Activated B cell treated with CpG ODN at 0.5 μM for 24 hours (primary cell): ENCODE results near the gene FGFR1OP2. TPM values are rescaled to one million over a fixed set of nuclear protein-coding genes. Genes with fewer than 3 reads are reported as not detected.

Source experiments
- ATAC-seq: fragments of 200-7000 bp; cut with Tn5 transposase; one replicate; pipeline ENCODE4 v1.10.0; 2021; ENCODE audit warnings: low read depth, mild to moderate bottlenecking, moderate library complexity
- CTCF ChIA-PET: fragments of 350-600 bp; sonication (Branson Sonifier 250); formaldehyde crosslinking; loops from one replicate; lab custom pipeline; 2021; ENCODE audit warnings: antibody characterized with exemption; lab: Charles Lee
- POLR2A ChIA-PET: fragments of 350-600 bp; sonication (Branson Sonifier 250); formaldehyde crosslinking; loops from one replicate; lab custom pipeline; 2021; ENCODE audit warnings: antibody characterized with exemption; lab: Charles Lee
- DNase-seq: peaks from one replicate; pipeline ENCODE4 v3.0.0; 2022
- H3K27ac Mint-ChIP-seq: one replicate; pipeline ENCODE4 v1.8.0; 2020; ENCODE audit warnings: mixed read lengths
- H3K27me3 Mint-ChIP-seq: one replicate; pipeline ENCODE4 v1.8.0; 2021; ENCODE audit warnings: mixed read lengths
- H3K36me3 Mint-ChIP-seq: one replicate; pipeline ENCODE4 v1.8.0; 2021; ENCODE audit warnings: low read depth, mixed read lengths
- H3K4me1 Mint-ChIP-seq: one replicate; pipeline ENCODE4 v1.8.0; 2021; ENCODE audit warnings: mixed read lengths
- H3K4me3 Mint-ChIP-seq: one replicate; pipeline ENCODE4 v1.8.0; 2020; ENCODE audit warnings: mild to moderate bottlenecking, mixed read lengths
- H3K9me3 Mint-ChIP-seq: one replicate; pipeline ENCODE4 v1.8.0; 2020; ENCODE audit warnings: mixed read lengths
- intact Hi-C: fragments of 100-400 bp; cut with micrococcal nuclease; formaldehyde crosslinking; loops from one replicate; pipeline ENCODE4 v1.15.1; 2024
- total RNA-seq: library from RNA; stranded (reverse); gene quantifications from 2 replicates; pipeline ENCODE4 v1.2.3, GENCODE V29; 2022
- TF ChIP-seq, protein P1 (sequence below): fragments of 200-600 bp; IDR thresholded peaks from one replicate; pipeline ENCODE4 v1.8.0; 2022; ENCODE audit warnings: antibody characterized with exemption, mild to moderate bottlenecking

Gene FGFR1OP2
- total RNA-seq, 1 donor from 2014 or later = 45.0 TPM

DNA sequence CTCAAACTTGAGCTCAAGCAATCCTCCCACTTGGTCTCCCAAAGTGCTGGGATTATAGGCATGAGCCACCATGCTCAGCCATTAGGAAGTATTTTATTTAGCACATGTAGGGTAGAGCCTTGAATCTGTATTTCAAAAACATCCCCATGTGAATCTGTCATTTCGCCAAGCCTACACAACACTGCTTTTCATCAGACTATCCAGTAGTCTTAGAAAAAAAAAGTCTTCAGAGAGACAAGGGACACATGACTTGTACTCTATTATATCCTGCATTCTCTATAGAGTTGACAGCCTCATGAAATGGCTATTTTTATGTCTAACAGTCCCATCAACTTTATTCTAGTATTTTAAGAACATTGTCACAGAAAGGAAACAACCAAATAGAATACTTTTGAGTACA lies 40.5 kb downstream of the FGFR1OP2 start:
- no peak for ATAC-seq
- POLR2A ChIA-PET = no interaction called here
- Mint-ChIP-seq H3K27ac (no peak overlapping the region), H3K9me3 (no peaks in the 10 kb centered on the region), H3K36me3 (peaks cover 66% of the 10 kb centered on the region), H3K4me3 (no peak overlapping the region), H3K27me3 (no peaks in the 10 kb centered on the region), H3K4me1 (peaks cover 11% of the 10 kb centered on the region)
- CTCF ChIA-PET = no interaction called here
- TF ChIP-seq, protein P1, sequence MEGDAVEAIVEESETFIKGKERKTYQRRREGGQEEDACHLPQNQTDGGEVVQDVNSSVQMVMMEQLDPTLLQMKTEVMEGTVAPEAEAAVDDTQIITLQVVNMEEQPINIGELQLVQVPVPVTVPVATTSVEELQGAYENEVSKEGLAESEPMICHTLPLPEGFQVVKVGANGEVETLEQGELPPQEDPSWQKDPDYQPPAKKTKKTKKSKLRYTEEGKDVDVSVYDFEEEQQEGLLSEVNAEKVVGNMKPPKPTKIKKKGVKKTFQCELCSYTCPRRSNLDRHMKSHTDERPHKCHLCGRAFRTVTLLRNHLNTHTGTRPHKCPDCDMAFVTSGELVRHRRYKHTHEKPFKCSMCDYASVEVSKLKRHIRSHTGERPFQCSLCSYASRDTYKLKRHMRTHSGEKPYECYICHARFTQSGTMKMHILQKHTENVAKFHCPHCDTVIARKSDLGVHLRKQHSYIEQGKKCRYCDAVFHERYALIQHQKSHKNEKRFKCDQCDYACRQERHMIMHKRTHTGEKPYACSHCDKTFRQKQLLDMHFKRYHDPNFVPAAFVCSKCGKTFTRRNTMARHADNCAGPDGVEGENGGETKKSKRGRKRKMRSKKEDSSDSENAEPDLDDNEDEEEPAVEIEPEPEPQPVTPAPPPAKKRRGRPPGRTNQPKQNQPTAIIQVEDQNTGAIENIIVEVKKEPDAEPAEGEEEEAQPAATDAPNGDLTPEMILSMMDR = no peak
- intact Hi-C loops = no loop called here
- no peak for DNase-seq

DNA sequence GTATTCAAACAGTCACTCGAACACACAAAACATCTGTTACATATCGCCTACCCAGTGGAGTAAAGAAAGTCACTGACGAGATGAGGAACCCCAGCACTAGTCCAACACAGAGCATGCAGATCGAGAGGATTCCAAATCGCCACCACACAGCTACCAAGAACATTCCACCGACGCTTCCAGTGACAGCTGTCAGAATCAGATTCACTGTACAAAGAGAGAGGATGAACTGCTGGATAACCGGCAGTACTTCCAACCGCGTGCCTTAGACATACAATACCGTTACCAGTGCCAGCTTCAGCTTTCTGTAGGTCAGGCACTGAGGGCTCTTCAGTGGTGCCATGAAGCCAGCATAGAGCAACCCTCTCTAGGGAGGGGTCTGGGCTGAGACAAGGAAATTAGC lies 41.5 kb downstream of the FGFR1OP2 start:
- H3K4me1 Mint-ChIP-seq = peaks cover 11% of the 10 kb centered on the region
- POLR2A ChIA-PET = no interaction called here
- H3K27me3 Mint-ChIP-seq = no peaks in the 10 kb centered on the region
- H3K4me3 Mint-ChIP-seq = no peak overlapping the region
- H3K9me3 Mint-ChIP-seq = no peaks in the 10 kb centered on the region
- H3K36me3 Mint-ChIP-seq = peaks cover 67% of the 10 kb centered on the region
- DNase-seq (no peak), ATAC-seq (no peak)
- intact Hi-C loops = no loop called here
- TF ChIP-seq, protein P1 = no peak
- no peak overlapping the region for H3K27ac Mint-ChIP-seq
- CTCF ChIA-PET = interaction anchor here (0.5 kb wide), 1 partner anchor 59 kb away, joined by 3 read pairs; no protein-coding TSS in a partner anchor

DNA sequence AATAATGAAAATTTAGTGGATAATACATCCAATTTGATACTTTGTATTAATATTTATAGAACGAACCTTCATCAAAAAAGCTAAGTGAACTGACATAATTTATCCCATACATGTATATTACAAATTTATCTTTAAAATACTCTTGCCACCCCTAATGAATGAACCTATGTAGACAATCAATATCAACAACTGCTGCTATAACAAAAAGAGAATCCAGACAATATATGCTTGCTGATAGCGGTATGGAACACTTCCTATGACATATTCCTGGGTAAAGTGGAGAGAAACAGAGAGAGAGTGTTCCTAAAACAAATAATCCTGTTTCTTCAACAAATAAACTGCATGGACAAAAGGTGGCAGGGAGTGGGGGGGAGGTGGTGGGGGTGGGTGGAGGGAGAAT lies 44.6 kb downstream of the FGFR1OP2 start:
- intact Hi-C loops = no loop called here
- no peak for ATAC-seq
- H3K36me3 Mint-ChIP-seq = peaks cover 68% of the 10 kb centered on the region
- H3K27ac Mint-ChIP-seq = no peak overlapping the region
- H3K9me3 Mint-ChIP-seq = no peaks in the 10 kb centered on the region
- H3K4me3 Mint-ChIP-seq = no peak overlapping the region
- CTCF ChIA-PET = no interaction called here
- DNase-seq = no peak
- TF ChIP-seq, protein P1 = no peak
- H3K4me1 Mint-ChIP-seq = no peaks in the 10 kb centered on the region
- POLR2A ChIA-PET = no interaction called here
- no peaks in the 10 kb centered on the region for H3K27me3 Mint-ChIP-seq

DNA sequence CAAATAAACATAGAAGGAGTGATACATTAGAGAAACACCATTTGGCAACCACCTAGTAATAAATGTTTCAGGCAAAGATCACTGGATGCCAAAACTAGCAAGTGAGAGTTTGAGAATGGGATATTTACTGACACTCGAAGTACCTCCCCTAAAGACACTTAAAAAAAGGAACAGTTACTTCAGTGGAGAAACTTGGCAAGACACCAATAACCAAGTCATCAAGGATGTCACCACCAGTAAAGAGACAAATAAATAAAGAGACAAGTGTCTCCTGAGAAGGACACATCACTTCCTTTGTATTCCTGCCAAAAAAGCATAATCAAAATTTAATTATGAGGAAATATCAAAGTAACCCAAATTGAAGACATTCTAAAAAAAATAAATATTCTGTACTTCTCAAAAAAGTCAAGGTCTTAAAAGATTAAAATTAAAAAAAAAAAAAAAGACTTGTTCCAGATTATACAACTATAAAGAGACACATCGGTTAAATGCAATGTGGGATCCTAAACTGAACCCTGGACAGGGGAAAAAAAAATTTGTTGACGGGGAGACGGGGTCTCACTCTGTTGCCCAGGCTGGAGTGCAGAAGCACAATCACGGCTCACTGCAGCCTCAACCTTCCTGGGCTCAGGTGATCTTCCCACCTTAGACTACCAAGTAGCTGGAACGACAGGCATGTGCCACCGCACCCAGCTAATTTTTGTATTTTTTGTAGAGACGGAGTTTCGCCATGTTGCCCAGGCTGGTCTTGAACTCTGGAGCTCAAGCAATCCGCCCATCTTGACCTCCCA lies 49.6 kb downstream of the FGFR1OP2 start:
- DNase-seq (no peak), ATAC-seq (no peak)
- intact Hi-C loops = no loop called here
- Mint-ChIP-seq H3K4me3 (no peak overlapping the region), H3K27me3 (no peaks in the 10 kb centered on the region), H3K4me1 (no peaks in the 10 kb centered on the region), H3K36me3 (peaks cover 64% of the 10 kb centered on the region), H3K9me3 (no peaks in the 10 kb centered on the region), H3K27ac (no peak overlapping the region)
- TF ChIP-seq, protein P1 = no peak
- ChIA-PET POLR2A (interaction anchor here (0.6 kb wide), 1 partner anchor 155 kb away, joined by 3 read pairs; the partner anchor contains the start of gene ITPR2), CTCF (no interaction called here)

DNA sequence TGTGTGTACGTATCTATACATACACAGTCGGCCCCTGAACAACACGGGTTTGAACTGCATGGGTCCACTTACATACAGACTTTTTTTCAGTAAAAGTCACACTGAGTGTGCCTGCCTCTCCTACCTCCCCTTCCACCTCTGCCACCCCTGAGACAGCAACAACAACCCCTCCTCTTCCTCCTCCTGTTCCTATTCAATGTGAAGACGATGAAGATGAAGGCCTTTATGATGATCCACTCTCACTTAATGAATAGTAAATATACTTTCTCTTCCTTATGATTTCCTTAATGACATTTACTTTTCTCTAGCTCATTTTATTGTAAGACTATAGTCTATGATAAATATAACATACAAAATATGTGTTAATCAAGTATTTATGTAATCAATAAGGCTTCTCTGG lies 50.4 kb downstream of the FGFR1OP2 start:
- ChIA-PET POLR2A (no interaction called here), CTCF (no interaction called here)
- Mint-ChIP-seq H3K27ac (no peak overlapping the region), H3K9me3 (no peaks in the 10 kb centered on the region), H3K27me3 (no peaks in the 10 kb centered on the region), H3K4me1 (no peaks in the 10 kb centered on the region), H3K4me3 (no peak overlapping the region), H3K36me3 (peaks cover 67% of the 10 kb centered on the region)
- no peak for ATAC-seq
- DNase-seq = no peak
- intact Hi-C loops = no loop called here
- TF ChIP-seq, protein P1 = no peak
